CD14-positive monocyte (primary cell): ENCODE measurements around the gene CDO1. TPM values are rescaled to one million over a fixed set of nuclear protein-coding genes. Genes with fewer than 3 reads are reported as not detected.

Experiments
- DNase-seq, 3 donors: peaks; one replicate each; pipeline ENCODE4 v3.0.0-alpha.2; 2011 to 2022
- H2AFZ ChIP-seq: 2 replicates; pipeline ENCODE4 v1.6.0; 2012; ENCODE audit warnings: mild to moderate bottlenecking, low read depth, low read length, inconsistent platforms; ENCODE audit not compliant: insufficient read depth, poor library complexity, severe bottlenecking
- H3K27ac ChIP-seq, 2 donors: 1 replicate in 1 of 2; 2 replicates in 1 of 2; pipeline ENCODE4 v1.5.1; 2012 to 2013; ENCODE audit warnings: low read length in 2 of 2, control low read depth in 1 of 2, inconsistent platforms in 1 of 2, low read depth in 1 of 2, mild to moderate bottlenecking in 1 of 2
- H3K27me3 ChIP-seq, 2 donors: one replicate each; pipeline versions ENCODE4 v1.6.0 to v1.6.1; 2011 to 2013; ENCODE audit warnings: low read length in 2 of 2; ENCODE audit not compliant: control insufficient read depth in 2 of 2, insufficient read depth in 2 of 2
- H3K36me3 ChIP-seq, 2 donors: replicated peaks in 1 of 2; 1 replicate in 1 of 2; 2 replicates in 1 of 2; pipeline versions ENCODE4 v1.5.1 to v1.6.1; 2012 to 2013; ENCODE audit warnings: low read length in 2 of 2, control low read depth in 1 of 2, inconsistent platforms in 1 of 2, mild to moderate bottlenecking in 1 of 2; ENCODE audit not compliant: insufficient read depth in 2 of 2, control insufficient read depth in 1 of 2
- H3K4me1 ChIP-seq, 2 donors: 1 replicate in 1 of 2; 2 replicates in 1 of 2; pipeline versions ENCODE4 v1.5.1 to v1.6.1; 2012 to 2013; ENCODE audit warnings: low read length in 2 of 2, control low read depth in 1 of 2, inconsistent platforms in 1 of 2, mild to moderate bottlenecking in 1 of 2, moderate library complexity in 1 of 2; ENCODE audit not compliant: insufficient read depth in 2 of 2, control insufficient read depth in 1 of 2
- H3K4me2 ChIP-seq: replicated peaks from 2 replicates; pipeline ENCODE3; 2012; ENCODE audit warnings: low read length, moderate library complexity, mild to moderate bottlenecking; ENCODE audit not compliant: poor library complexity, severe bottlenecking; ENCODE audit errors: extremely low read depth
- H3K4me3 ChIP-seq, 3 experiments: fragments of 200-600 bp in 1 of 3; sonication (generic) in 1 of 3; replicated peaks in 1 of 3; 1 replicate in 2 of 3; 2 replicates in 1 of 3; pipeline ENCODE4 v1.5.1; 2011 to 2013; ENCODE audit warnings: low read length in 3 of 3, mild to moderate bottlenecking in 3 of 3, control low read depth in 2 of 3, low read depth in 2 of 3, inconsistent platforms in 1 of 3, moderate library complexity in 1 of 3
- H3K79me2 ChIP-seq: 2 replicates; pipeline ENCODE4 v1.6.0; 2012; ENCODE audit warnings: mild to moderate bottlenecking, control low read depth, inconsistent platforms, low read length, moderate library complexity; ENCODE audit not compliant: insufficient read depth
- H3K9ac ChIP-seq: 2 replicates; pipeline ENCODE4 v1.6.0; 2017; ENCODE audit warnings: low read length, mild to moderate bottlenecking; ENCODE audit not compliant: insufficient read depth, poor library complexity, severe bottlenecking
- H3K9me3 ChIP-seq, 2 donors: replicated peaks in 1 of 2; 1 replicate in 1 of 2; 2 replicates in 1 of 2; pipeline versions ENCODE4 v1.5.1 to v1.6.1; 2012 to 2013; ENCODE audit warnings: low read length in 2 of 2, control low read depth in 1 of 2; ENCODE audit not compliant: control insufficient read depth in 1 of 2, insufficient read depth in 1 of 2
- H4K20me1 ChIP-seq: 2 replicates; pipeline ENCODE4 v1.6.0; 2012; ENCODE audit warnings: mild to moderate bottlenecking, low read length, control low read depth, moderate library complexity; ENCODE audit not compliant: insufficient read depth
- H3K27ac Mint-ChIP-seq, 7 donors: one replicate each; pipeline ENCODE4 v1.8.0; 2020; ENCODE audit warnings: mild to moderate bottlenecking in 7 of 7, mixed read lengths in 7 of 7, moderate library complexity in 6 of 7, inconsistent platforms in 2 of 7
- H3K27me3 Mint-ChIP-seq, 3 donors: one replicate each; pipeline ENCODE4 v1.8.0; 2021 to 2022; ENCODE audit warnings: low read depth in 3 of 3, mild to moderate bottlenecking in 3 of 3, mixed read lengths in 3 of 3, moderate library complexity in 3 of 3, inconsistent platforms in 1 of 3
- H3K36me3 Mint-ChIP-seq, 2 donors: one replicate each; pipeline ENCODE4 v1.8.0; 2020; ENCODE audit warnings: mixed read lengths in 2 of 2, inconsistent platforms in 1 of 2, mild to moderate bottlenecking in 1 of 2
- H3K4me1 Mint-ChIP-seq: one replicate; pipeline ENCODE4 v1.8.0; 2020; ENCODE audit warnings: mild to moderate bottlenecking, mixed read lengths
- H3K4me3 Mint-ChIP-seq, 2 donors: one replicate each; pipeline ENCODE4 v1.8.0; 2020; ENCODE audit warnings: mild to moderate bottlenecking in 2 of 2, mixed read lengths in 2 of 2, moderate library complexity in 1 of 2
- H3K9me3 Mint-ChIP-seq, 7 donors: one replicate each; pipeline ENCODE4 v1.8.0; 2020 to 2022; ENCODE audit warnings: mixed read lengths in 7 of 7, mild to moderate bottlenecking in 6 of 7, moderate library complexity in 6 of 7, inconsistent platforms in 2 of 7
- CTCF ChIP-seq: fragments of 200-600 bp; IDR thresholded peaks from one replicate; pipeline ENCODE4 v1.8.0; 2022; ENCODE audit warnings: antibody characterized with exemption, mild to moderate bottlenecking
- WGBS: methylation state at CpG from one replicate; pipeline ENCODE4 v1.1.5; 2013; ENCODE audit warnings: missing lambda C conversion rate; ENCODE audit not compliant: insufficient coverage; 5-methylcytosine and 5-hydroxymethylcytosine counted together
- intact Hi-C, 2 donors: fragments of 100-400 bp; cut with micrococcal nuclease; formaldehyde crosslinking; loops; one replicate each; pipeline versions ENCODE4 v1.15.0 to v1.15.1; 2023
- polyA minus RNA-seq: library from RNA; depleted of rRNA, polyadenylated mRNA; stranded (reverse); fragments of >200 nt; gene quantifications from 2 replicates; pipeline ENCODE4 v1.2.3, GENCODE V29; 2012
- polyA plus RNA-seq, 3 donors: library from polyadenylated mRNA; depleted of rRNA in 1 of 3; unstranded in 2 of 3; stranded (reverse) in 1 of 3; fragments of 300-500 nt in 2 of 3; fragments of >200 nt in 1 of 3; fragmentation: Illumina TruSeq in 2 of 3; gene quantifications; 1 replicate in 2 of 3; 2 replicates in 1 of 3; pipeline ENCODE4 v1.2.3, GENCODE V29; 2012 to 2021
- total RNA-seq, 12 experiments: library from RNA in 1 of 12; stranded (reverse) in 1 of 12; fragments of 120-200 nt in 1 of 12; gene quantifications; one replicate each; pipeline ENCODE4 v1.2.4 and lab custom pipeline; 2013 to 2026; ENCODE audit warnings: mixed read lengths in 6 of 12, inconsistent platforms in 1 of 12

Gene CDO1
- 0.27 TPM for total RNA-seq (2013)
- polyA plus RNA-seq, result not detected
- polyA minus RNA-seq, result not detected in 2 replicates
- 0 to 1.2 (median 0.08) reads per million in 11 experiments for total RNA-seq (lab: John Stamatoyannopoulos, UW)

GRCh38 chr5:115816226-115817081 is at the start of gene CDO1:
Gene CDO1 (minus strand): TSS chr5:115816659. CDS start chr5:115816397, 262 bp downstream.
- WGBS, result 1% methylated on average over 64 of the region's 69 CpGs
- H3K4me3 ChIP-seq, result peak within 1 kb of the TSS in 1 of 3 experiments; percentile 56
- Mint-ChIP-seq H3K4me1 (peaks cover 17% of the 10 kb centered on the region), H3K9me3 (peaks cover 0 to 16% (median 5%) of the 10 kb centered on the region in 7 donors), H3K27ac (peak within 1 kb of the TSS in 1 of 7 donors; percentile 15), H3K4me3 (peak within 1 kb of the TSS; percentile 59 to 91), H3K36me3 (peaks cover 3 to 5% of the 10 kb centered on the region in 2 donors), H3K27me3 (peaks cover 62 to 79% (median 76%) of the 10 kb centered on the region in 3 donors)
- H3K36me3 ChIP-seq, result no peaks in the 10 kb centered on the region
- H2AFZ ChIP-seq, result peak within 1 kb of the TSS; percentile 44
- H3K4me1 ChIP-seq, result peaks cover 12 to 16% of the 10 kb centered on the region in 2 donors
- H3K4me2 ChIP-seq, result peak within 1 kb of the TSS; percentile 60
- peaks cover 0 to 16% of the 10 kb centered on the region in 2 donors for H3K9me3 ChIP-seq
- no peaks in the 10 kb centered on the region for H4K20me1 ChIP-seq
- no peak within 1 kb of the TSS for H3K9ac ChIP-seq
- TF ChIP-seq CTCF, result no peak
- intact Hi-C loops, result no loop called here
- no peaks in the 10 kb centered on the region for H3K79me2 ChIP-seq
- no peak within 1 kb of the TSS for H3K27ac ChIP-seq
- no peak for DNase-seq
- peaks cover 57 to 81% of the 10 kb centered on the region in 2 donors for H3K27me3 ChIP-seq

DNA sequence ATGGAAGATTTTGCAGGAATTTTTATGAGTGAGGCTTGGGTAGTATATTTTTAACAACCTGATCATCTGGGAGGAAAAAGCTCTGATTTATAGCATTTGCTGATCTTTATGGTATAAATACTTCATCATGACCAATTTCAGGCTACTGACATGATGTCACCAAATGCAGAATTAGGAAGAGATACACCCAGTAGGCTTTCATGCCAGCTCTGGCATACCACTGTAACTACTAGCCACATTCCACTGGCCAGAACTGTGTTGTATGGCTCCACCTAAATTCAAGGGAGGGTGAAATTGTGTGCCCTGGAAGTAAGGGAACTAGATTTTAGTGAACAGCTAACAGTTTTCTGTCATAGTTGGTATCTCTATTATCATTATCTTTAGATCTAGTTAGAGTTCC is 42.9 kb upstream of the CDO1 start:
- peaks cover 0 to 2% (median 0%) of the 10 kb centered on the region in 3 donors for H3K27me3 Mint-ChIP-seq
- intact Hi-C loops, result no loop called here
- peaks cover 0 to 14% (median 3%) of the 10 kb centered on the region in 7 donors for H3K9me3 Mint-ChIP-seq
- Histone ChIP-seq H2AFZ (no peak overlapping the region), H3K4me1 (peaks cover 23 to 27% of the 10 kb centered on the region in 2 donors), H4K20me1 (peaks cover 34% of the 10 kb centered on the region), H3K9me3 (peaks cover 3 to 7% of the 10 kb centered on the region in 2 donors), H3K36me3 (no peaks in the 10 kb centered on the region), H3K27ac (no peak overlapping the region), H3K79me2 (peaks cover 96% of the 10 kb centered on the region), H3K9ac (no peak overlapping the region), H3K27me3 (no peaks in the 10 kb centered on the region), H3K4me3 (no peak overlapping the region), H3K4me2 (no peak overlapping the region)
- H3K4me1 Mint-ChIP-seq, result peaks cover 34% of the 10 kb centered on the region
- H3K36me3 Mint-ChIP-seq, result peaks cover 0 to under 1% of the 10 kb centered on the region in 2 donors
- no peak for TF ChIP-seq CTCF
- no peak for DNase-seq
- H3K27ac Mint-ChIP-seq, result no peak overlapping the region
- no peak overlapping the region for H3K4me3 Mint-ChIP-seq
